Keratinocyte (primary cell): ENCODE data around the gene MAMDC2.

Experiments
- CTCF ChIP-seq, 3 experiments: IDR thresholded peaks in 1 of 3; conservative IDR thresholded peaks in 1 of 3; optimal IDR thresholded peaks in 1 of 3; 2 replicates in 2 of 3; 3 replicates in 1 of 3; pipeline versions ENCODE3 to v1.5.1; 2011; ENCODE audit warnings: low read length in 3 of 3, mild to moderate bottlenecking in 3 of 3, moderate library complexity in 2 of 3, control low read depth in 1 of 3, inconsistent platforms in 1 of 3; ENCODE audit not compliant: insufficient read depth in 2 of 3; ENCODE audit errors: extremely low read depth in 1 of 3
- EZH2 ChIP-seq: IDR thresholded peaks from one replicate; pipeline ENCODE4 v1.6.1; 2012; ENCODE audit warnings: inconsistent platforms, mild to moderate bottlenecking, low read length, moderate library complexity

DNA sequence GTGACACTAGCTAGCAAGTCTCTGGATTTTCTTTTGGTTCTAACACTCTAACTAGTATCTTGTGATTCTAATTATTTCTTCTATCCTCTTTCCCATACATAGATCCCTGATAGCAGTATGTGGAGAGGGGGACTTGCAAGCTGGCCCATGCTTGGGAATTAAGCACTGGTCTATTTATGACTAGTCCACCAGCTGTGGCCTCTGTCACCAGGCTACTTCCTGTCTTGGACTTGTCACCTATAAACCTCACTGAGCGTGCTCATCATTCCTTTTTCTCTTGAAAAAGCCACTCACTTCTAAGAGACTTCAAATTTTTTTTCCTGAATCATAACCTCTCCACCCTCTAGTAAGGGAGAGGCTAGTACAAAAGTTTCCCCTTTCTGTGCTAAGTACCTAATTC is 32.3 kb upstream of the MAMDC2 start:
- no peak for TF ChIP-seq CTCF (optimal IDR thresholded peaks at IDR 0.05 in 1 of 3, IDR thresholded peaks at IDR 0.05 in 1 of 3, conservative IDR thresholded peaks at IDR 0.05 in 1 of 3; ENCODE audit: extremely low read depth in 1 of 3, insufficient read depth in 2 of 3, low read length in 3 of 3)
- TF ChIP-seq EZH2 = no peak
